ENCODE data around the gene RAB44. TPM values are rescaled to one million over a fixed set of nuclear protein-coding genes. Genes with fewer than 3 reads are reported as not detected.

Gene RAB44
- total RNA-seq, 1 donor from 2014 or later = 0.96 TPM

DNA sequence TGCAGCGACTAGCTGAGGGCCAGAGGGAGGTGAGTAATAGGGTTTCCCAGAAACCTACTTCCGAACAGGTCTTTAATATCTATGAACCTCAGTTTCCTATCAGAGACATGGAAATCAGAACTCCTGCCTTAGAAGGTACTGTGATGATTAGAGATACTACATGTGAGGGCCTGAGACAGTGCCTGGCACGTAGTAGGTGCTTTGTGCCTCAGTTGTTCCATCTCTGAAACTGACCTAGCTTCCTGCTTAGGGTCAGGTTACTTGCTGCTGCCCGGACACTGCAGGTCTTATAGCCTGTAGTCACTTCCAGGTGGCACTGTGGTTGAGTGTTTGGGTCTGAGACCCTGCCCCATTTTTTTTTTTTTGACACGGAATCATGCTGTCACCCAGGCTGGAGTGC lies 20.9 kb downstream of the RAB44 start:
- intact Hi-C loops (cut with DNase I) = no loop called here
- TF ChIP-seq, protein P1, sequence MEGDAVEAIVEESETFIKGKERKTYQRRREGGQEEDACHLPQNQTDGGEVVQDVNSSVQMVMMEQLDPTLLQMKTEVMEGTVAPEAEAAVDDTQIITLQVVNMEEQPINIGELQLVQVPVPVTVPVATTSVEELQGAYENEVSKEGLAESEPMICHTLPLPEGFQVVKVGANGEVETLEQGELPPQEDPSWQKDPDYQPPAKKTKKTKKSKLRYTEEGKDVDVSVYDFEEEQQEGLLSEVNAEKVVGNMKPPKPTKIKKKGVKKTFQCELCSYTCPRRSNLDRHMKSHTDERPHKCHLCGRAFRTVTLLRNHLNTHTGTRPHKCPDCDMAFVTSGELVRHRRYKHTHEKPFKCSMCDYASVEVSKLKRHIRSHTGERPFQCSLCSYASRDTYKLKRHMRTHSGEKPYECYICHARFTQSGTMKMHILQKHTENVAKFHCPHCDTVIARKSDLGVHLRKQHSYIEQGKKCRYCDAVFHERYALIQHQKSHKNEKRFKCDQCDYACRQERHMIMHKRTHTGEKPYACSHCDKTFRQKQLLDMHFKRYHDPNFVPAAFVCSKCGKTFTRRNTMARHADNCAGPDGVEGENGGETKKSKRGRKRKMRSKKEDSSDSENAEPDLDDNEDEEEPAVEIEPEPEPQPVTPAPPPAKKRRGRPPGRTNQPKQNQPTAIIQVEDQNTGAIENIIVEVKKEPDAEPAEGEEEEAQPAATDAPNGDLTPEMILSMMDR (IDR thresholded peaks at IDR 0.05) = no peak
- Histone ChIP-seq H3K4me1 (no peaks in the 10 kb centered on the region), H3K9me3 (no peaks in the 10 kb centered on the region), H3K36me3 (no peaks in the 10 kb centered on the region), H3K4me3 (no peak overlapping the region), H3K27ac (no peak overlapping the region), H3K27me3 (no peaks in the 10 kb centered on the region)
- ATAC-seq (no peak), DNase-seq (no peak)

DNA sequence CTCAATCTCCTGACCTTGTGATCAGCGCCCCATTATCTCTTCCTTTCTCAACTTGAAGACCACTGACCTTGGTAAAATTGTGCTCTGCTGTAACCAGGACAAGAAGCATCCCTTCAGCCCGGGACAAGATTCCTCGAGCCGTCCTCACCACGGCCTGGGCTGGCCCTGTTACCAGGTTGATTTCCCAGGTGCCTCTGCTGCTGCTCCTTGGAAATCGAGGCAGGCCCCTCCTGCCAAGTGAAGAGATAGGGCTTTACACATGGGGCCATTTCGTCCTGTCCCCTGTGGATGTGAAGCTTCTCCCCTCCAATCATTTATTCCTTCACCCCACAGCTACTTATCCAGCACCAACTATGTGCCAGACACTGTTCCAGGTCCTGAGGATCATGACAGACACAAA lies 21.5 kb downstream of the RAB44 start:
- H3K27me3 ChIP-seq = no peaks in the 10 kb centered on the region
- no peaks in the 10 kb centered on the region for H3K9me3 ChIP-seq
- DNase-seq (peak; percentile 33), ATAC-seq (no peak)
- intact Hi-C loops (cut with DNase I) = no loop called here
- H3K27ac ChIP-seq = no peak overlapping the region
- no peaks in the 10 kb centered on the region for H3K4me1 ChIP-seq
- TF ChIP-seq, protein P1 (IDR thresholded peaks at IDR 0.05) = no peak
- H3K36me3 ChIP-seq = no peaks in the 10 kb centered on the region
- H3K4me3 ChIP-seq = no peak overlapping the region

DNA sequence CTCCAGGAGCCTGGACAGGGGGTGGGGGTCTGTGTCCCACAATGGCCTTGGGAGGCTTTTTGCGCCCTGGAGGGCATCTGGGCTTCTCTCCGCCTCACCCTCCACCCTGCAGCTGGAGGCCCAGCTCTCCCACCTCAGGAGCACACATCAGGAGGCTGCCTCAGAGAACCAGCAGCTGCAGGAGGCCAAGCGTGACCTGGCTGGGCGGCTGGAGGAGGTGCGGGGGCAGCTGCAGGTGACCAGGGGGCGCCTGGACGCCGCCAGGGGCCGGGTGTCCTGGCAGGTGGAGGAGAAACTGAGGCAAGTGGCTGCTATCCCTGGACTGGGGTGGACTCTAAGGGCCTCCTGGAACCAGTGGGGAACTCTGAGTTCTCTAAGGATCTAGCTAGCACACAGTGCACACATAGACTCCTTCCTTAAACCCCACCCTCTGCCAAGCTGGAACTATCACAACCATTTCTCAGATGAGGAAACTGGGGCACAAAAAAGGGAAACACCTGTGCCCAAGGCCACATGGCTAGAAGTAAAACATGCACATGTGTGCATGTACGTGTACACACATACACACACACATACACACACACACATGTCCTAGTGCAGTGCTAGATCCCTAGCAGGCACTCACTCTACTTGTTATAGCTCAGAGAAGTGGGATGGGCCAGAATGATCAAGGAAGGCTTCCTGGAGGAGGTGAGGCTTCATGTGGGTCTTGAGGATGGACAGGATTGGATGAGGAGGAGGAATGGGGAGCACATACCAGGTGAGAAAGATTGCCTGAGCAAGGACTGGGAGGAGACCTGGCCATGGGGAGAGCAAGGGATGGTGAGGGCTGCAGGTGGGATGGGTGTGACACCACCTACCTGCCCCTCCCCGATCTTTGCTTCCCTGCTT lies 22.9 kb downstream of the RAB44 start:
- Histone ChIP-seq H3K4me3 (no peak overlapping the region), H3K27me3 (no peaks in the 10 kb centered on the region), H3K27ac (no peak overlapping the region), H3K4me1 (no peaks in the 10 kb centered on the region), H3K9me3 (no peaks in the 10 kb centered on the region), H3K36me3 (no peaks in the 10 kb centered on the region)
- DNase-seq = peak; percentile 54
- ATAC-seq = no peak
- intact Hi-C loops (cut with DNase I) = no loop called here
- TF ChIP-seq, protein P1 (IDR thresholded peaks at IDR 0.05) = no peak

DNA sequence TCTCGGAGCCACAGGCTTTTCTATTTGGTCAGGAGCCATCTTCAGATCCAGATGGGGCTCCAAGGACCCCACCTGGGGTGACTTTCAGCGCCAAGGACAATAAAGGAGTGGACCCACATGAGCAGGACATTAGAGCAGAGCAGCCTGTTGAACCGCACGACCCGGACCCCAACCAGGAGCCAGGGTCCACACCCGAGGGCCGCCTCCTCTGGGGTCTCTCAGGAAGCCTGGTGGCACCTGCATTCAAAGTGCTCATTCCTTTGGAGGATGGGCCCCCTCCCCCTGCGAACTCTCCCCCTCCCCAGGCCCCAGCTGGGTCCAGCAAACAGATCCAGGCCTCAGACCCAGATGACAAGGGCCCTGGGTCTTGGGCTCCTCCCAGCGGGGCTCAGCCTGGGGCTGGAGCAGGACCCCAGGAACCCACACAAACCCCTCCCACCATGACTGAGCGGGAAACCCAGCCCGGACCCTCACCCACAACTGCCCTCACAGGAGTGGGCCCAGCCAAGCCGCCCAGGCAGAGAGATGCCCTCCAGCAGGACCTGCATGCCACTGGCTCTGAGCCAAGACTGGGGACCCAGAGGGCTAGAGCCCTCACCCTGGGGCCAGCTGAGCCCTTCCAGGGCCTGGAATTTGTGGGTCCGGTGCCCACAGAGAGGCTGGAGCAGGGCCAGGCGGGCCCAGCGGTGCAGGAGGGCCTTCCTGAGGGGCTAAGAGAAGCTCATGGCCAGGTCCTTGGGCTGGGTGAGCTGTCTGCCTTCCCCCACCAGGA lies 23.9 kb downstream of the RAB44 start:
- H3K9me3 ChIP-seq = no peaks in the 10 kb centered on the region
- H3K4me3 ChIP-seq = no peak overlapping the region
- no peaks in the 10 kb centered on the region for H3K36me3 ChIP-seq
- intact Hi-C loops (cut with DNase I) = no loop called here
- TF ChIP-seq, protein P1 (IDR thresholded peaks at IDR 0.05) = no peak
- no peak overlapping the region for H3K27ac ChIP-seq
- no peaks in the 10 kb centered on the region for H3K4me1 ChIP-seq
- H3K27me3 ChIP-seq = no peaks in the 10 kb centered on the region
- peak; percentile 41 for DNase-seq
- no peak for ATAC-seq

DNA sequence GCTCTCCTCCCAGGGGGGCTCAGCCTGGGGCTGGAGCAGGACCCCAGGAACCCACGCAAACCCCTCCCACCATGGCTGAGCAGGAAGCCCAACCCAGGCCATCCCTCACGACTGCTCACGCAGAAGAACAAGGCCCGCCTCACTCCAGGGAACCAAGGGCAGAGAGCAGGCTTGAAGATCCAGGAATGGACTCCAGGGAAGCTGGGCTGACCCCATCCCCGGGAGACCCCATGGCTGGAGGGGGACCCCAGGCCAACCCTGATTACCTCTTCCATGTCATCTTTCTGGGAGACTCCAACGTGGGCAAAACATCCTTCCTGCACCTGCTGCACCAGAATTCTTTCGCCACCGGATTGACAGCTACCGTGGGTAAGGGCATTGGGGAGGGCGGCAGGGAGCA lies 24.7 kb downstream of the RAB44 start:
- TF ChIP-seq, protein P1 (IDR thresholded peaks at IDR 0.05) = no peak
- no peaks in the 10 kb centered on the region for H3K27me3 ChIP-seq
- no peak overlapping the region for H3K4me3 ChIP-seq
- H3K36me3 ChIP-seq = no peaks in the 10 kb centered on the region
- ATAC-seq (no peak), DNase-seq (no peak)
- no peaks in the 10 kb centered on the region for H3K9me3 ChIP-seq
- no peak overlapping the region for H3K27ac ChIP-seq
- intact Hi-C loops (cut with DNase I) = no loop called here
- H3K4me1 ChIP-seq = no peaks in the 10 kb centered on the region

Data from upper lobe of right lung (tissue), 1 donor.